Endothelial cell of umbilical vein (primary cell): ENCODE measurements around the gene SMOC1. TPM values are rescaled to one million over a fixed set of nuclear protein-coding genes. Genes with fewer than 3 reads are reported as not detected.

Source experiments
- BruUV-seq: library from RNA; stranded (reverse); fragments of 400-500 nt; replicated peaks from 2 replicates; lab custom pipeline; 2021; lab: Mats Ljungman, UMichigan
- CTCF ChIA-PET: fragments of 300-600, 350-600 bp; sonication (Branson Sonifier 250); formaldehyde crosslinking; loops from one replicate; lab custom pipeline; 2021; ENCODE audit warnings: antibody characterized with exemption, inconsistent platforms; lab: Charles Lee
- POLR2A ChIA-PET: fragments of 300-600, 350-600 bp; sonication (Branson Sonifier 250); formaldehyde crosslinking; loops from one replicate; lab custom pipeline; 2021; ENCODE audit warnings: antibody characterized with exemption, inconsistent platforms; lab: Charles Lee
- DNase-seq: peaks from one replicate; pipeline ENCODE4 v3.0.0-alpha.2; 2011; ENCODE audit warnings: low read depth, low spot score
- FAIRE-seq: peaks from 2 replicates; lab custom pipeline; 2011; peaks lifted over from hg19 to GRCh38; lab: Jason Lieb, UNC
- H2AFZ ChIP-seq: 2 replicates; pipeline ENCODE4 v1.6.0; 2012; ENCODE audit warnings: low read depth, low read length, control low read depth, inconsistent platforms
- H3K27ac ChIP-seq: 2 replicates; pipeline ENCODE4 v1.5.1; 2011; ENCODE audit warnings: low read depth, mild to moderate bottlenecking, control low read depth, low read length, moderate library complexity; ENCODE audit not compliant: insufficient read depth
- H3K27me3 ChIP-seq, 2 experiments: 2 replicates each; pipeline versions ENCODE4 v1.6.0 to v1.6.1; 2011; ENCODE audit warnings: low read length in 2 of 2, mixed read lengths in 1 of 2; ENCODE audit not compliant: control insufficient read depth in 2 of 2, insufficient read depth in 2 of 2
- H3K36me3 ChIP-seq, 2 experiments: 2 replicates in 1 of 2; 3 replicates in 1 of 2; pipeline ENCODE4 v1.5.1; 2011; ENCODE audit warnings: low read length in 2 of 2, mild to moderate bottlenecking in 1 of 2, moderate library complexity in 1 of 2; ENCODE audit not compliant: control insufficient read depth in 2 of 2, insufficient read depth in 2 of 2; ENCODE audit errors: extremely low read depth in 1 of 2
- H3K4me1 ChIP-seq: 3 replicates; pipeline ENCODE4 v1.5.1; 2011; ENCODE audit warnings: mild to moderate bottlenecking, low read length; ENCODE audit not compliant: control insufficient read depth, insufficient read depth; ENCODE audit errors: extremely low read depth
- H3K4me2 ChIP-seq: 2 replicates; pipeline ENCODE4 v1.6.1; 2011; ENCODE audit warnings: low read length, control low read depth, mixed read lengths; ENCODE audit not compliant: insufficient read depth
- H3K4me3 ChIP-seq, 3 experiments: fragments of 200-600 bp in 1 of 3; sonication (generic), shearing (Covaris generic) in 1 of 3; replicated peaks in 1 of 3; 2 replicates each; pipeline ENCODE4 v1.5.1; 2011 to 2016; ENCODE audit warnings: control low read depth in 3 of 3, low read length in 3 of 3, mild to moderate bottlenecking in 2 of 3, inconsistent platforms in 1 of 3, low read depth in 1 of 3, moderate library complexity in 1 of 3; ENCODE audit not compliant: insufficient read depth in 1 of 3
- H3K79me2 ChIP-seq: 2 replicates; pipeline ENCODE4 v1.6.0; 2012; ENCODE audit warnings: low read length, inconsistent platforms; ENCODE audit not compliant: control insufficient read depth, insufficient read depth
- H3K9ac ChIP-seq: replicated peaks from 2 replicates; pipeline ENCODE3; 2011; ENCODE audit warnings: low read length, control low read depth; ENCODE audit not compliant: insufficient read depth; ENCODE audit errors: extremely low read depth
- H3K9me1 ChIP-seq: replicated peaks from 3 replicates; pipeline ENCODE4 v1.6.0; 2011; ENCODE audit warnings: mild to moderate bottlenecking, low read length; ENCODE audit not compliant: control insufficient read depth, insufficient read depth; ENCODE audit errors: extremely low read depth
- H3K9me3 ChIP-seq: replicated peaks from 2 replicates; pipeline ENCODE4 v1.5.1; 2012; ENCODE audit warnings: low read length, inconsistent platforms; ENCODE audit not compliant: control insufficient read depth, insufficient read depth
- H4K20me1 ChIP-seq: replicated peaks from 2 replicates; pipeline ENCODE3; 2011; ENCODE audit warnings: mild to moderate bottlenecking, low read length; ENCODE audit not compliant: control insufficient read depth, insufficient read depth; ENCODE audit errors: extremely low read depth
- EZH2 ChIP-seq: IDR thresholded peaks from 2 replicates; pipeline ENCODE4 v1.6.1; 2012; ENCODE audit warnings: borderline replicate concordance, low read depth, mild to moderate bottlenecking, moderate library complexity, low read length, inconsistent platforms; ENCODE audit not compliant: severe bottlenecking
- FOS ChIP-seq: IDR thresholded peaks from 2 replicates; pipeline ENCODE4 v1.6.1; 2011; ENCODE audit warnings: mild to moderate bottlenecking, low read length, moderate library complexity, borderline replicate concordance; ENCODE audit not compliant: insufficient read depth
- GATA2 ChIP-seq: IDR thresholded peaks from 2 replicates; pipeline ENCODE4 v1.7.0; 2011; ENCODE audit warnings: low read depth, mild to moderate bottlenecking, moderate library complexity, mixed read lengths, low read length; ENCODE audit not compliant: insufficient read length, insufficient read depth
- JUN ChIP-seq: IDR thresholded peaks from 2 replicates; pipeline ENCODE4 v1.6.1; 2011; ENCODE audit warnings: borderline replicate concordance, low read depth; ENCODE audit not compliant: insufficient read length, insufficient read depth
- MYC ChIP-seq: IDR thresholded peaks from one replicate; pipeline ENCODE4 v1.6.1; 2011; ENCODE audit warnings: mild to moderate bottlenecking, low read depth, low read length
- POLR2A ChIP-seq: IDR thresholded peaks from 2 replicates; pipeline ENCODE4 v1.6.1; 2012; ENCODE audit warnings: low read depth, mild to moderate bottlenecking, control low read depth, low read length
- POLR2AphosphoS5 ChIP-seq: IDR thresholded peaks from 2 replicates; pipeline ENCODE4 v1.6.1; 2012; ENCODE audit warnings: low read depth, mild to moderate bottlenecking, control low read depth, low read length, moderate library complexity; ENCODE audit not compliant: insufficient read depth
- dilution Hi-C: fragments of 300-500 bp; cut with MboI; formaldehyde crosslinking; loops from one replicate; pipeline ENCODE4 v1.15.0; 2019; ENCODE audit warnings: low sequenced_read_pairs; ENCODE audit not compliant: extremely low pct_ligation_motif_present
- intact Hi-C: fragments of 100-400 bp; cut with micrococcal nuclease; formaldehyde crosslinking; loops from one replicate; pipeline ENCODE4 v1.10.0; 2022
- polyA plus RNA-seq, 4 experiments: library from polyadenylated mRNA; depleted of rRNA in 3 of 4; stranded (reverse) in 3 of 4; unstranded in 1 of 4; fragments of >200 nt; gene quantifications; 2 replicates each; pipeline versions ENCODE4 v1.2.1 to v1.2.3, GENCODE V29; 2011 to 2012; ENCODE audit warnings: missing spikeins in 1 of 4
- total RNA-seq: library from RNA; stranded (reverse); gene quantifications from 2 replicates; pipeline ENCODE4 v1.2.3, GENCODE V29; 2021
- TF ChIP-seq, protein P1 (sequence below), 2 donors: IDR thresholded peaks; 1 replicate in 1 of 2; 2 replicates in 1 of 2; pipeline ENCODE4 v1.5.1; 2011; ENCODE audit warnings: low read length in 2 of 2, mild to moderate bottlenecking in 2 of 2, moderate library complexity in 2 of 2, control low read depth in 1 of 2, inconsistent platforms in 1 of 2, low read depth in 1 of 2; ENCODE audit not compliant: insufficient read depth in 1 of 2; ENCODE audit errors: extremely low read depth in 1 of 2
- TF ChIP-seq, protein P2 (sequence below): IDR thresholded peaks from 2 replicates; pipeline ENCODE4 v1.6.1; 2011; ENCODE audit not compliant: insufficient read depth, insufficient read length

Gene SMOC1
- total and polyA plus RNA-seq, 2 donors (not counting 3 experiments of a cell fraction or from before 2014, with no cell fraction given): 0.97 to 1.1 TPM

DNA sequence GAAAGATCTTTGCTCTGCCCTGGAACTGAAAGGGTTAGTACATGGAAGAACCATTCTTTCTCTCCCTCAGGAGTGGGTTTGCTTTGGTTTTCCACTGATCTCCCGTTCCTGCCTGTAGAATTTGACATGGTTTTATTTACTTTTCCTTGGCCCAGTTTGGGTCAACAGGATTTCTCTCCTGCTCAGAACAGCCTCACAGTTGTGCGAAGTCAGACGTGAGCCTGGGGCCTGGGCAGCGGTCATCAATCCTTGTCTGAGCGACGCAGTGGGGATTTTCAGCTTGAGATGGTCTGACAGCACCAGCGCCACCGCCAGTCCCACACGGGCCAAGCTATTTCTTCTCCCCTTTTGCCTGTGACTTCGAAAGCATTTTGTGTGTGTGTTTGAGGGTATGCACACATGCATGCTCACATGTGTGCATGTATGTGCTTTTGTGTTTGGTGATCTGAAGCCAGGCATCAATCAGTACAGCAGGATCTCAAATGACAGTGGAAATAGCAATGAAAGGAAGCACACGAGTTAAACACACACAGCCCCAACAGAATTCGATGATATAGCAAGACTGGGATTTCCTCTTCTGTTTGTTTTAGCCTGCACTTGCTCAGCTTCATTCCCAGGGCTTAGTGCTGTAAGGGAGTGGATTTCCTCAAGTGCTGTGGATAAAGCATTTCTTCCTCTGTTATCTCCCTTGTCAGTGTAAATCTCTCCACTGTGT is 58.3 kb downstream of the SMOC1 start:
- no peaks in the 10 kb centered on the region for H3K79me2 ChIP-seq
- no peak overlapping the region for H2AFZ ChIP-seq
- H3K27me3 ChIP-seq: peaks cover 21 to 24% of the 10 kb centered on the region in 2 experiments
- no peak overlapping the region for H3K27ac ChIP-seq
- BruUV-seq: no TSS peak
- H3K9ac ChIP-seq: no peak overlapping the region
- ChIA-PET CTCF (no interaction called here), POLR2A (no interaction called here)
- dilution Hi-C loops: no loop called here
- H3K36me3 ChIP-seq: no peaks in the 10 kb centered on the region
- intact Hi-C loops: no loop called here
- H3K9me3 ChIP-seq: no peaks in the 10 kb centered on the region
- TF ChIP-seq EZH2 (no peak), MYC (no peak), GATA2 (no peak), POLR2AphosphoS5 (no peak), FOS (no peak), JUN (no peak), POLR2A (no peak)
- TF ChIP-seq, protein P1, sequence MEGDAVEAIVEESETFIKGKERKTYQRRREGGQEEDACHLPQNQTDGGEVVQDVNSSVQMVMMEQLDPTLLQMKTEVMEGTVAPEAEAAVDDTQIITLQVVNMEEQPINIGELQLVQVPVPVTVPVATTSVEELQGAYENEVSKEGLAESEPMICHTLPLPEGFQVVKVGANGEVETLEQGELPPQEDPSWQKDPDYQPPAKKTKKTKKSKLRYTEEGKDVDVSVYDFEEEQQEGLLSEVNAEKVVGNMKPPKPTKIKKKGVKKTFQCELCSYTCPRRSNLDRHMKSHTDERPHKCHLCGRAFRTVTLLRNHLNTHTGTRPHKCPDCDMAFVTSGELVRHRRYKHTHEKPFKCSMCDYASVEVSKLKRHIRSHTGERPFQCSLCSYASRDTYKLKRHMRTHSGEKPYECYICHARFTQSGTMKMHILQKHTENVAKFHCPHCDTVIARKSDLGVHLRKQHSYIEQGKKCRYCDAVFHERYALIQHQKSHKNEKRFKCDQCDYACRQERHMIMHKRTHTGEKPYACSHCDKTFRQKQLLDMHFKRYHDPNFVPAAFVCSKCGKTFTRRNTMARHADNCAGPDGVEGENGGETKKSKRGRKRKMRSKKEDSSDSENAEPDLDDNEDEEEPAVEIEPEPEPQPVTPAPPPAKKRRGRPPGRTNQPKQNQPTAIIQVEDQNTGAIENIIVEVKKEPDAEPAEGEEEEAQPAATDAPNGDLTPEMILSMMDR (IDR thresholded peaks at IDR 0.05; ENCODE audit: extremely low read depth in 1 of 2, insufficient read depth in 1 of 2, low read depth in 1 of 2, low read length in 2 of 2): no peak
- TF ChIP-seq, protein P2, sequence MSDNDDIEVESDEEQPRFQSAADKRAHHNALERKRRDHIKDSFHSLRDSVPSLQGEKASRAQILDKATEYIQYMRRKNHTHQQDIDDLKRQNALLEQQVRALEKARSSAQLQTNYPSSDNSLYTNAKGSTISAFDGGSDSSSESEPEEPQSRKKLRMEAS: no peak
- H3K9me1 ChIP-seq: no peaks in the 10 kb centered on the region
- peak; percentile 23 for DNase-seq
- H3K4me1 ChIP-seq: no peaks in the 10 kb centered on the region
- H4K20me1 ChIP-seq: no peaks in the 10 kb centered on the region
- no peak overlapping the region for H3K4me2 ChIP-seq
- no peak for FAIRE-seq
- no peak overlapping the region for H3K4me3 ChIP-seq
